Transverse colon (tissue), 4 donors: Measurements from ENCODE around the gene C1QL2.

Experiments
- CTCF ChIP-seq, 5 experiments: fragments of 200-600 bp in 3 of 5; fragments of 450-650 bp in 2 of 5; sonication (generic) in 3 of 5; IDR thresholded peaks; 1 replicate in 2 of 5; 2 replicates in 3 of 5; pipeline ENCODE4 v1.5.1; 2016 to 2017; ENCODE audit warnings: antibody characterized with exemption in 5 of 5, inconsistent platforms in 3 of 5, mild to moderate bottlenecking in 2 of 5, moderate library complexity in 1 of 5
- EP300 ChIP-seq: sonication (generic); formaldehyde crosslinking; IDR thresholded peaks from one replicate; pipeline ENCODE4 v1.6.1; 2017; ENCODE audit warnings: antibody characterized with exemption, low read depth
- POLR2A ChIP-seq: fragments of 450-650 bp; IDR thresholded peaks from one replicate; pipeline ENCODE4 v1.6.1; 2016; ENCODE audit warnings: antibody characterized with exemption, mild to moderate bottlenecking, moderate library complexity
- POLR2AphosphoS5 ChIP-seq, 3 donors: sonication (generic); formaldehyde crosslinking; IDR thresholded peaks; one replicate each; pipeline ENCODE4 v1.6.1; 2016; ENCODE audit warnings: antibody characterized with exemption in 3 of 3

DNA sequence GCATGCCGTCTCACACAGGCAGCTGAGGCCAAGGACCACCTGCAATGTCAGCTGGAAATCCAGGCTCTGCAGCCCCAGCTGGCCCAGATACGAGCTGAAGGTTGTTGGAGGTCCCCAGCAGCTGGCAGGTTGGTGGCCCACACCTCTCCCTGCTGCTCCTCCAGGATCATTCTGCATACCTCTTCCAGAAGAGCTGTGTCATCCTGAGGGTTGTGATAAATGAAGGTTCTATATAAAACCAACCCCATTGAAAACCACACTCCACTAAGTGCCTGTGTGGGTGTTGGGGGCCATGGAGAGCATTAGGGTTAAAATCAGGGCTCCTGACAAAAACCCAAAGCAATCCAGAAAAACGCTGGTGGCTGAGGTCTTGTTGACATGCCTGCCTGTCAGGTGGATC is 50.4 kb downstream of the C1QL2 start:
- no peak for TF ChIP-seq POLR2A
- no peak for TF ChIP-seq CTCF (IDR thresholded peaks at IDR 0.05)
- no peak for TF ChIP-seq POLR2AphosphoS5 (IDR thresholded peaks at IDR 0.05)
- no peak for TF ChIP-seq EP300
